GM12878 (cell line): ENCODE data around the gene USP11. TPM values are rescaled to one million over a fixed set of nuclear protein-coding genes. Genes with fewer than 3 reads are reported as not detected.

ENCODE experiments used
- ATAC-seq: fragments of 200-7000 bp; cut with Tn5 transposase; 3 replicates; pipeline ENCODE4 v1.9.1; 2020; ENCODE audit warnings: mild to moderate bottlenecking, moderate library complexity
- Bru-seq: library from RNA; stranded (reverse); fragments of 400-500 nt; gene quantifications from one replicate; lab custom pipeline; 2021; lab: Mats Ljungman, UMichigan
- BruChase-seq, 2 experiments: library from RNA; stranded (reverse); fragments of 400-500 nt; gene quantifications; one replicate each; lab custom pipeline; 2021; lab: Mats Ljungman, UMichigan
- BruUV-seq: library from RNA; stranded (reverse); fragments of 400-500 nt; replicated peaks from 2 replicates; lab custom pipeline; 2021; lab: Mats Ljungman, UMichigan
- CTCF ChIA-PET: fragments of 300-600 bp; sonication (Branson Sonifier 250); formaldehyde crosslinking; extraction: SDS; loops from one replicate; lab custom pipeline; 2021; ENCODE audit warnings: inconsistent platforms; lab: Yijun Ruan, JAX
- POLR2A ChIA-PET: fragments of 350-600 bp; formaldehyde crosslinking; extraction: SDS; loops from one replicate; lab custom pipeline; 2021; ENCODE audit warnings: inconsistent platforms; lab: Charles Lee
- RAD21 ChIA-PET: fragments of 300-600 bp; sonication (Branson Sonifier 250); formaldehyde crosslinking; loops from one replicate; lab custom pipeline; 2023; ENCODE audit warnings: antibody characterized with exemption; ENCODE audit not compliant: unreplicated experiment; lab: Charles Lee
- SMC1A ChIA-PET: fragments of 300-600 bp; sonication (Branson Sonifier 250); formaldehyde crosslinking; loops from one replicate; lab custom pipeline; 2023; ENCODE audit not compliant: unreplicated experiment, uncharacterized antibody; lab: Charles Lee
- DNase-seq: peaks from one replicate; pipeline ENCODE4 v3.0.0-alpha.2; 2011; ENCODE audit warnings: low read depth, low spot score
- FAIRE-seq: peaks from 3 replicates; lab custom pipeline; 2011; peaks lifted over from hg19 to GRCh38; lab: Jason Lieb, UNC
- H2AFZ ChIP-seq: 2 replicates; pipeline ENCODE4 v1.6.0; 2011; ENCODE audit warnings: low read depth, low read length, control low read depth; ENCODE audit not compliant: control insufficient read depth
- H3K27ac ChIP-seq: 2 replicates; pipeline ENCODE4 v1.5.1; 2011; ENCODE audit warnings: control low read depth; ENCODE audit not compliant: control insufficient read depth, insufficient read depth
- H3K27me3 ChIP-seq, 2 experiments: replicated peaks in 1 of 2; 2 replicates each; pipeline versions ENCODE4 v1.6.0 to v1.6.1; 2011; ENCODE audit warnings: low read length in 1 of 2; ENCODE audit not compliant: control insufficient read depth in 2 of 2, insufficient read depth in 2 of 2
- H3K36me3 ChIP-seq, 2 experiments: 2 replicates each; pipeline ENCODE4 v1.5.1; 2011; ENCODE audit warnings: low read length in 1 of 2; ENCODE audit not compliant: control insufficient read depth in 2 of 2, insufficient read depth in 2 of 2
- H3K4me1 ChIP-seq: 2 replicates; pipeline ENCODE4 v1.6.1; 2011; ENCODE audit warnings: mild to moderate bottlenecking, low read length, moderate library complexity, mixed read lengths; ENCODE audit not compliant: control insufficient read depth, insufficient read depth
- H3K4me2 ChIP-seq: 2 replicates; pipeline ENCODE4 v1.6.0; 2011; ENCODE audit warnings: control low read depth; ENCODE audit not compliant: control insufficient read depth, insufficient read depth
- H3K4me3 ChIP-seq: fragments of 200-600 bp; sonication (generic); 2 replicates; pipeline ENCODE4 v1.5.1; 2016
- H3K79me2 ChIP-seq: 2 replicates; pipeline ENCODE4 v1.6.0; 2011; ENCODE audit warnings: low read length; ENCODE audit not compliant: control insufficient read depth, insufficient read depth
- H3K9ac ChIP-seq: 2 replicates; pipeline ENCODE4 v1.8.0; 2011; ENCODE audit warnings: low read length, control low read depth, mixed read lengths; ENCODE audit not compliant: control insufficient read depth, insufficient read depth
- H3K9me3 ChIP-seq: replicated peaks from 3 replicates; pipeline ENCODE4 v1.5.1; 2011; ENCODE audit warnings: mild to moderate bottlenecking, low read length; ENCODE audit not compliant: control insufficient read depth, insufficient read depth
- H4K20me1 ChIP-seq: 2 replicates; pipeline ENCODE4 v1.6.0; 2011; ENCODE audit not compliant: control insufficient read depth, insufficient read depth
- ASH2L ChIP-seq: fragments of 300-600, 200-600 bp; sonication (generic); IDR thresholded peaks from 2 replicates; pipeline ENCODE4 v1.6.1; 2017; ENCODE audit warnings: low read depth, mild to moderate bottlenecking, borderline replicate concordance
- BCL11A ChIP-seq: IDR thresholded peaks from 2 replicates; pipeline ENCODE4 v1.6.1; 2011; ENCODE audit warnings: low read depth, low read length
- WRNIP1 ChIP-seq: IDR thresholded peaks from 2 replicates; pipeline ENCODE4 v1.6.1; 2011; ENCODE audit warnings: low read depth, low read length, improper control_type of control experiment, borderline replicate concordance
- ZNF384 ChIP-seq: IDR thresholded peaks from 2 replicates; pipeline ENCODE4 v1.6.1; 2012; ENCODE audit warnings: low read depth, mild to moderate bottlenecking, low read length, improper control_type of control experiment, borderline replicate concordance
- ZZZ3 ChIP-seq: IDR thresholded peaks from 2 replicates; pipeline ENCODE4 v1.6.1; 2011; ENCODE audit warnings: low read depth; ENCODE audit not compliant: control insufficient read depth, insufficient read length
- WGBS: methylation state at CpG from one replicate; pipeline ENCODE4 v1.1.6; 2016; ENCODE audit warnings: low lambda C conversion rate; ENCODE audit not compliant: insufficient replicate concordance, insufficient coverage; ENCODE audit errors: missing lambda C conversion rate; 5-methylcytosine and 5-hydroxymethylcytosine counted together
- in situ Hi-C: fragments of 300-500 bp; cut with MboI; formaldehyde crosslinking; loops from 9 replicates; pipeline ENCODE4 v1.14.3; 2018; ENCODE audit warnings: mixed read lengths
- intact Hi-C: fragments of 100-400 bp; cut with micrococcal nuclease; formaldehyde crosslinking; loops from one replicate; pipeline ENCODE4 v1.14.2; 2022; ENCODE audit not compliant: unreplicated experiment
- long read RNA-seq, 2 experiments: library from polyadenylated mRNA; unstranded; transcript quantifications; one replicate each; pipeline ENCODE4 v2.0.0, GENCODE V29; 2019 to 2020
- polyA minus RNA-seq, 3 experiments: library from RNA; depleted of rRNA, polyadenylated mRNA; stranded (reverse); fragments of >200 nt; gene quantifications; 2 replicates each; pipeline ENCODE4 v1.2.3, GENCODE V29; 2011
- polyA plus RNA-seq, 11 experiments: library from polyadenylated mRNA; depleted of rRNA in 4 of 11; unstranded in 6 of 11; stranded (reverse) in 5 of 11; fragments of >200 nt; fragmentation: Nextera tagmentation in 4 of 11; fragmentation: Illumina TruSeq in 1 of 11; extraction: Ambion mirVana in 4 of 11; extraction: Trizol in 1 of 11; gene quantifications; 1 replicate in 1 of 11; 2 replicates in 10 of 11; pipeline versions ENCODE4 v1.2.1 to v1.2.3, GENCODE V29; 2011 to 2016; ENCODE audit warnings: inconsistent platforms in 2 of 11, missing spikeins in 2 of 11, low read depth in 1 of 11
- total RNA-seq, 4 experiments: library from RNA; depleted of rRNA in 3 of 4; stranded (reverse); fragments of >200 nt in 3 of 4; fragmentation: Illumina TruSeq in 1 of 4; extraction: Trizol in 1 of 4; gene quantifications; 2 replicates each; pipeline versions ENCODE4 v1.2.1 to v1.2.3, GENCODE V29; 2013 to 2021
- TF ChIP-seq, protein P1 (sequence below): fragments of 450-650 bp; IDR thresholded peaks from 2 replicates; pipeline ENCODE4 v1.6.1; 2017; ENCODE audit warnings: mild to moderate bottlenecking, moderate library complexity
- TF ChIP-seq, protein P2 (sequence below): fragments of 450-650 bp; IDR thresholded peaks from 2 replicates; pipeline ENCODE4 v1.6.1; 2017; ENCODE audit warnings: mild to moderate bottlenecking
- TF ChIP-seq, protein P3 (sequence below): IDR thresholded peaks from 2 replicates; pipeline ENCODE4 v1.6.1; 2012; ENCODE audit warnings: low read depth, low read length, improper control_type of control experiment

Gene USP11
- 57.1 and 66.4 TPM in 2 replicates for total RNA-seq (2013; cell fraction: nucleolus; rRNA removed)
- total RNA-seq (2014; rRNA removed) (15.8 and 20.0 TPM in 2 replicates), total RNA-seq (2014; rRNA removed; fragmentation: Illumina TruSeq; extraction: Trizol) (13.1 and 14.6 TPM in 2 replicates), total RNA-seq (2021) (37.5 and 42.3 TPM in 2 replicates), polyA plus RNA-seq (2011; rRNA removed) (9.1 and 24.7 TPM in 2 replicates), polyA plus RNA-seq (2014; fragmentation: Illumina TruSeq; extraction: Trizol) (19.9 and 21.0 TPM in 2 replicates), polyA plus RNA-seq (2014; fragmentation: Nextera tagmentation; extraction: Ambion mirVana) (1 to 10 TPM; 3.3 to 5.9 TPM), polyA plus RNA-seq (2014; rRNA removed) (21.8 and 25.1 TPM in 2 replicates), polyA plus RNA-seq (2016; fragmentation: Nextera tagmentation; extraction: Ambion mirVana) (10 to 100 TPM; 42.5 to 44.0 TPM), polyA minus RNA-seq (2011; rRNA and poly(A)+ RNA removed) (50.6 and 62.9 TPM in 2 replicates), Bru-seq, nascent RNA (percentile 86 among the genes with signal in this experiment), BruChase-seq, experiment 1, labeled RNA remaining after a 6-hour chase (percentile 87 among the genes with signal in this experiment), BruChase-seq, experiment 2, labeled RNA remaining after a 2-hour chase (percentile 79 among the genes with signal in this experiment)
- 22.8 TPM for polyA plus RNA-seq (2011; ENCODE audit: low read depth)
- polyA plus RNA-seq (2011; cell fraction: cytosol; rRNA removed): 18.6 and 21.9 TPM in 2 replicates
- polyA plus RNA-seq (2011; cell fraction: nucleus; rRNA removed): 79.1 and 80.0 TPM in 2 replicates
- 43.0 and 52.9 TPM in 2 replicates for polyA plus RNA-seq (2012)
- 19.5 and 23.9 TPM in 2 replicates for polyA minus RNA-seq (2011; cell fraction: cytosol; rRNA and poly(A)+ RNA removed)
- 31.4 and 64.7 TPM in 2 replicates for polyA minus RNA-seq (2011; cell fraction: nucleus; rRNA and poly(A)+ RNA removed)
- long read RNA-seq, experiment 1, transcript USP11-204 (21 exons, 3,515 nt): major isoform, 17 of 25 reads
- long read RNA-seq, experiment 1, partial matches to known transcripts: 4 of 25 reads
- long read RNA-seq, experiment 1, other reads (novel, unspliced or antisense): 4 of 25 reads
- long read RNA-seq, experiment 2, transcript USP11-204 (21 exons, 3,515 nt): major isoform, 10 of 24 reads
- long read RNA-seq, experiment 2, partial matches to known transcripts: 13 of 24 reads
- long read RNA-seq, experiment 2, other reads (novel, unspliced or antisense): 1 of 24 reads

DNA sequence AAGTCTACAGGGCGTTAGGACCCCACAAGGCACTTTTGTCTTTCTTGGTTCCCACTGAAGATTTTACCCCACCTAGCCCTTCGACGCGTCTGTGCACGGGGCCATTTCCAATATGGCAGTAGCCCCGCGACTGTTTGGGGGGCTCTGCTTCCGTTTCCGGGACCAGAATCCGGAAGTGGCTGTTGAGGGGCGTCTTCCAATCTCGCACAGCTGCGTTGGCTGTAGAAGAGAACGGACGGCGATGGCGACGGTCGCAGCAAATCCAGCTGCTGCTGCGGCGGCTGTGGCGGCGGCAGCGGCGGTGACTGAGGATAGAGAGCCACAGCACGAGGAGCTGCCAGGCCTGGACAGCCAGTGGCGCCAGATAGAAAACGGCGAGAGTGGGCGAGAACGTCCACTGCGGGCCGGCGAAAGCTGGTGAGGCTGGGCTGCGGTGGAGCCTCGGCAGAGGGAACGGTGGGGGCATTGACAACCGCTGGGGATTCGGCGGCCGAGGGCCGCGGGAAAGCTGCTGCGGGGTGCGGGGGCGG is at the start of gene USP11:
Gene USP11 (plus strand): TSS at position 207 of the 530 bp plus-strand sequence. CDS start 35 bp downstream, at position 242.
- Histone ChIP-seq H3K9ac (peak within 1 kb of the TSS; percentile 76), H3K79me2 (peaks cover 16% of the 10 kb centered on the region), H4K20me1 (no peaks in the 10 kb centered on the region), H2AFZ (peak within 1 kb of the TSS; percentile 16), H3K36me3 (peaks cover 4 to 7% of the 10 kb centered on the region in 2 experiments; a peak in 2 of 4 replicates), H3K9me3 (no peaks in the 10 kb centered on the region), H3K4me1 (no peaks in the 10 kb centered on the region), H3K4me2 (peak within 1 kb of the TSS; percentile 26; the same call in 1 of the 2 replicates), H3K27me3 (no peaks in the 10 kb centered on the region), H3K27ac (peak within 1 kb of the TSS; percentile 79), H3K4me3 (peak within 1 kb of the TSS; percentile 68; the same call in 1 of the 2 replicates)
- WGBS: 28% methylated on average over 44 of the region's 46 CpGs
- no TSS peak for BruUV-seq
- ATAC-seq (peak; percentile 65), FAIRE-seq (no peak), DNase-seq (no peak)
- intact Hi-C loops (loop anchor here (2.0 to 5.0 kb wide), 2 partner anchors 129 to 250 kb away; partner anchors contain the start of gene ZNF41), in situ Hi-C loops (no loop called here)
- ChIA-PET CTCF (interaction anchor here (1.0 kb wide), 2 partner anchors 15 to 129 kb away, joined by 4 to 5 read pairs; partner anchors contain the start of gene CDK16), POLR2A (interaction anchor here (0.6 to 2.7 kb wide), 9 partner anchors 15 to 1452 kb away, joined by 3 to 29 read pairs (median 4); partner anchors contain the start of genes CDK16, NDUFB11 and RBM10), RAD21 (interaction anchor here (0.6 to 2.4 kb wide), 5 partner anchors 15 to 672 kb away, joined by 3 to 9 read pairs (median 5); partner anchors contain the start of gene CDK16), SMC1A (interaction anchor here (1.3 to 1.6 kb wide), 2 partner anchors 15 to 152 kb away, joined by 3 to 6 read pairs; no protein-coding TSS in a partner anchor)
- TF ChIP-seq BCL11A: no peak
- TF ChIP-seq, protein P1, sequence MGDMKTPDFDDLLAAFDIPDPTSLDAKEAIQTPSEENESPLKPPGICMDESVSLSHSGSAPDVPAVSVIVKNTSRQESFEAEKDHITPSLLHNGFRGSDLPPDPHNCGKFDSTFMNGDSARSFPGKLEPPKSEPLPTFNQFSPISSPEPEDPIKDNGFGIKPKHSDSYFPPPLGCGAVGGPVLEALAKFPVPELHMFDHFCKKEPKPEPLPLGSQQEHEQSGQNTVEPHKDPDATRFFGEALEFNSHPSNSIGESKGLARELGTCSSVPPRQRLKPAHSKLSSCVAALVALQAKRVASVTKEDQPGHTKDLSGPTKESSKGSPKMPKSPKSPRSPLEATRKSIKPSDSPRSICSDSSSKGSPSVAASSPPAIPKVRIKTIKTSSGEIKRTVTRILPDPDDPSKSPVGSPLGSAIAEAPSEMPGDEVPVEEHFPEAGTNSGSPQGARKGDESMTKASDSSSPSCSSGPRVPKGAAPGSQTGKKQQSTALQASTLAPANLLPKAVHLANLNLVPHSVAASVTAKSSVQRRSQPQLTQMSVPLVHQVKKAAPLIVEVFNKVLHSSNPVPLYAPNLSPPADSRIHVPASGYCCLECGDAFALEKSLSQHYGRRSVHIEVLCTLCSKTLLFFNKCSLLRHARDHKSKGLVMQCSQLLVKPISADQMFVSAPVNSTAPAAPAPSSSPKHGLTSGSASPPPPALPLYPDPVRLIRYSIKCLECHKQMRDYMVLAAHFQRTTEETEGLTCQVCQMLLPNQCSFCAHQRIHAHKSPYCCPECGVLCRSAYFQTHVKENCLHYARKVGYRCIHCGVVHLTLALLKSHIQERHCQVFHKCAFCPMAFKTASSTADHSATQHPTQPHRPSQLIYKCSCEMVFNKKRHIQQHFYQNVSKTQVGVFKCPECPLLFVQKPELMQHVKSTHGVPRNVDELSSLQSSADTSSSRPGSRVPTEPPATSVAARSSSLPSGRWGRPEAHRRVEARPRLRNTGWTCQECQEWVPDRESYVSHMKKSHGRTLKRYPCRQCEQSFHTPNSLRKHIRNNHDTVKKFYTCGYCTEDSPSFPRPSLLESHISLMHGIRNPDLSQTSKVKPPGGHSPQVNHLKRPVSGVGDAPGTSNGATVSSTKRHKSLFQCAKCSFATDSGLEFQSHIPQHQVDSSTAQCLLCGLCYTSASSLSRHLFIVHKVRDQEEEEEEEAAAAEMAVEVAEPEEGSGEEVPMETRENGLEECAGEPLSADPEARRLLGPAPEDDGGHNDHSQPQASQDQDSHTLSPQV: no peak
- no peak for TF ChIP-seq ZNF384
- TF ChIP-seq ZZZ3: no peak
- TF ChIP-seq, protein P2, sequence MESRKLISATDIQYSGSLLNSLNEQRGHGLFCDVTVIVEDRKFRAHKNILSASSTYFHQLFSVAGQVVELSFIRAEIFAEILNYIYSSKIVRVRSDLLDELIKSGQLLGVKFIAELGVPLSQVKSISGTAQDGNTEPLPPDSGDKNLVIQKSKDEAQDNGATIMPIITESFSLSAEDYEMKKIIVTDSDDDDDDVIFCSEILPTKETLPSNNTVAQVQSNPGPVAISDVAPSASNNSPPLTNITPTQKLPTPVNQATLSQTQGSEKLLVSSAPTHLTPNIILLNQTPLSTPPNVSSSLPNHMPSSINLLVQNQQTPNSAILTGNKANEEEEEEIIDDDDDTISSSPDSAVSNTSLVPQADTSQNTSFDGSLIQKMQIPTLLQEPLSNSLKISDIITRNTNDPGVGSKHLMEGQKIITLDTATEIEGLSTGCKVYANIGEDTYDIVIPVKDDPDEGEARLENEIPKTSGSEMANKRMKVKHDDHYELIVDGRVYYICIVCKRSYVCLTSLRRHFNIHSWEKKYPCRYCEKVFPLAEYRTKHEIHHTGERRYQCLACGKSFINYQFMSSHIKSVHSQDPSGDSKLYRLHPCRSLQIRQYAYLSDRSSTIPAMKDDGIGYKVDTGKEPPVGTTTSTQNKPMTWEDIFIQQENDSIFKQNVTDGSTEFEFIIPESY: no peak
- TF ChIP-seq, protein P3, sequence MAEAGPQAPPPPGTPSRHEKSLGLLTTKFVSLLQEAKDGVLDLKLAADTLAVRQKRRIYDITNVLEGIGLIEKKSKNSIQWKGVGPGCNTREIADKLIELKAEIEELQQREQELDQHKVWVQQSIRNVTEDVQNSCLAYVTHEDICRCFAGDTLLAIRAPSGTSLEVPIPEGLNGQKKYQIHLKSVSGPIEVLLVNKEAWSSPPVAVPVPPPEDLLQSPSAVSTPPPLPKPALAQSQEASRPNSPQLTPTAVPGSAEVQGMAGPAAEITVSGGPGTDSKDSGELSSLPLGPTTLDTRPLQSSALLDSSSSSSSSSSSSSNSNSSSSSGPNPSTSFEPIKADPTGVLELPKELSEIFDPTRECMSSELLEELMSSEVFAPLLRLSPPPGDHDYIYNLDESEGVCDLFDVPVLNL: no peak
- TF ChIP-seq ASH2L: no peak
- TF ChIP-seq WRNIP1: no peak
